ENCODE data around the gene ZKSCAN5.
"Not testable (repeated sequence)": the region's sequence is repeated elsewhere in the genome, so short reads cannot be mapped to it uniquely, and the experiment has no call there.

ZKSCAN5 gene

GRCh38 chr7:99498546-99498944, 5.9 kb upstream of the ZKSCAN5 start:
- DNase-seq: no peak

- no peak for DNase-seq
Observed at GRCh38 chr7:99499371-99499720, 5.1 kb upstream of the ZKSCAN5 start.

DNA sequence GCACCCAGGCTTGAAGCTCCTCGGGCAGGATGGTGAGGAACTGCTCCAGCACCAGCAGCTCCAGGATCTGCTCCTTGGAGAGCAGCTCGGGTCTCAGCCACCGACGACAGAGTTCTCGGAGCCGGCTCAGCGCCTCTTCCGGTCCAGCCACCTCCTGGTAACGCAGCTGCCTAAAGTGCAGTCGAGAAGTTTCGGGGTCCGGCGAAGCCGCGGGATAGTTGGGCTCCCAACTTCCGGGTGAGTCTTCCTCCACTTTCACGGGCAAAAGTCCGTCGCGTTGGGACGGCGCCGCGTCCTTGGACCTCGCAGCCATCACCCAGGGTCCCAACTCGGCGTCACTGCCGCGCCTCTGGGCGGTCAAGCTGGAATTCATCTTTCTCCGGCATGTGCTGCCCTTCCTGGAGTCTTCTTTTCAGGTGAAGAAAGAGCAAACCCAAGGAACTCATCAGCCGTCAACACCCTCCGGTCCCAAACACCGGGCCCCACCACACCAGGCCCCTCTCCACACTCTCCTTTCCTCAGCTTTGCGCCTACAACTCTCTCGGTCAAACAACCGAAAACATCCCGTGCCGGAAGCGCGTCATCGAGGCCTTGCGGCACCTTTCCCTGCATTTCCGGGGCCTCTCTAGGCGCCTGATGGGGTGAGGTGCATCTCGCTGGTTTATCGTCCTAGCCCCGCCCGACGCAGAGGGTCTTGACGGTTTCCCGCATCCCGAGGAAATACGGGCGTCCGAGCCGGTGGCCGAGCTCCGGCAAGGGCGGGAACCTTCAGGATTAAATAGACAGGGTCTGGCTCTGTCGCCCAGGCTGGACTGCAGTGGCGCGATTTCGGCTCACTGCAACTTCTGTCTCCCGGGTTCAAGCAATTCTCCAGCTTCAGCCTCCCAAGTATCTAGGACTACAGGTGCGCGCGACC, 4.5 kb upstream of the ZKSCAN5 start, which contains the start of gene ZNF394:
ZNF394 (minus strand) TSS at position 561 of the 916 bp plus-strand sequence; CDS start at position 373, 188 bp downstream.
- DNase-seq: peak; percentile 90

- DNase-seq: no peak
Observed at GRCh38 chr7:99500637-99501009, 3.8 kb upstream of the ZKSCAN5 start.

DNA sequence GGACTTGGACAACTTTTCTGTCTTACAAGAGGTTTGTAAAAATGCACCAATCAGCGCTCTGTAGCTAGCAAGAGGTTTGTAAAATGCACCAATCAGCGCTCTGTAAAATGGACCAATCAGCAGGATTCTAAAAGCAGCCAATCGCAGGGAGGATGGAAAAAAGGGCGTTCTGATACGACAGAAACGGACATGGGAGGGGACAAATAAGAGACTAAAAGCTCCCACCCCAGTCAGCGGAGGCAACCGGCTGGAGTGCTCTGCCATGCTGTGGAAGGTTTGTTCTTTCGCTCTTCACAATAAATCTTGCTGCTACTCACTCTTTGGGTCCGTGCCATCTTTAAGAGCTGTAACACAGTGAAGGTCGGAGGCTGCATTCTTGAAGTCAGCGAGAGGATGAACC, 3.2 kb upstream of the ZKSCAN5 start:
- not testable (repeated sequence) for DNase-seq

DNA sequence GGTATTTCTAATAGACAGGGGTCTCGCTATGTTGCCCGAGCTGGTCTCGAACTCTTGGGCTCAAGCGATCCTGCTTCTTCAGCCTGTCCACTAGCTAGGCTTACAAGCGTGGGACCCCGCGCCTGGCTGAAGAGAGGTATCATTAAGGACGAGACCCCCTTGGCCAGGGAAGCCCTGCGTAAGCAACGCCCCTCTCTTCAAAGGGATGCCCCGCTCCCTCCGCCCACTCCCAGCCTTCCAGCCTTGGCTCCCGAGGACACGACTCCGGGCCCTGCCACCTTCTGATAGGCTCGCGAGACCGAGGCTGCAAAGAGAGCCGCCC, 220 bp upstream of the ZKSCAN5 start:
- no peak for DNase-seq

DNA sequence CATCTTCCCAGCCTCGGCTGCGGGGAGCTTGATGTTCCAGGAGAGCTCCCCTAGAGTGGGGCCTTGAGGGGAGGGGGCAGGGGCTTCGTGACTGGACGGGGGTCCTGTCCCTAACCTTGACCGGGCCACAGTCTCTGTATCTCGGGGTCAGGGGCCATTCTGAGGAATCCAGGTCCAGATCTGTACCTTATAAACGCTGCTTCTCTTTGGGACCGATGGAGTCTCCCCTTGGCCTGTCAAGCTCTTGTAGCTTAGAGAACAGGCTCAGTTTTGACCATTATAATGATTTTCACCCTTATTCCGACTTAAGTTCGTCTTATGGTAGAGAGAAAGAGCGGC, 831 bp downstream of the ZKSCAN5 start:
- no peak for DNase-seq

GRCh38 chr7:99514050-99514449, 9.6 kb downstream of the ZKSCAN5 start:
- no peak for DNase-seq

DNA sequence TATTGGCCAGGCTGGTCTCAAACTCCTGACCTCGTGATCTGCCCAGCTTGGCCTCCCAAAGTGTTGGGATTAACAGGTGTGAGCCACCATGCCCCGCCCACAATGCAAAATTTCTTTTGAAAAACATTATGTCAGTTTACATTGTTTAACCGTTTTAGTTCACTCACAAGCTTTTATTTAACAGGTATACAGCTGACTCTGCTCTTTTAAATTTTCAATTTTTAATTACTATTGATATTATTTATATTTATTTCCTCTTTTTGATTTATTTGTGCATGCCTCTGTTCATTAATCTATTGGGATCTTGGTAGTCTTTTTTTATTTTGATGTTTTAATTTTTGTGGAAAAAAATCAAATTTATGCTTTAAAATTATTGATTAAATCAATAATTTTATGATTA, 16.9 kb downstream of the ZKSCAN5 start:
- DNase-seq: no peak

- DNase-seq: no peak
Observed at GRCh38 chr7:99525713-99526440, 21.4 kb downstream of the ZKSCAN5 start.

- DNase-seq: no peak
Observed at GRCh38 chr7:99531354-99531765, 26.9 kb downstream of the ZKSCAN5 start.

DNA sequence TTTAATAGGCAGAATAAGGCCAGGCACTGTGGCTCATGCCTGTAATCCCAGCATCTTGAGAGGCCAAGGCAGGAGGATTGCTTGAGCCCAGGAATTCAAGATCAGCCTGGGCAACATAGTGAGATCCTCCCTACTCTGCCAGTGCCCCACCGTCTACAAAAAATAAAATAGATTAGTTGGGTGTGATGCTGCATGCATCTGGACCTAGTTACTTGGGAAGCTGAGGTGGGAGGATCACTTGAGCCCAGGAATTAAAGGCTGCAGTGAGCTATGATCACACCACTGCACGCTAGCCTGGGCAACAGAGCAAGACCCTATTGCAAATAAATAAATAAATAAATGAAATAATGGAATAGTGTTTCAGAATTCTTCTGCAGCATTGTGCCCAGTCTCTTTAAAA, 31.2 kb downstream of the ZKSCAN5 start:
- DNase-seq: no peak

DNA sequence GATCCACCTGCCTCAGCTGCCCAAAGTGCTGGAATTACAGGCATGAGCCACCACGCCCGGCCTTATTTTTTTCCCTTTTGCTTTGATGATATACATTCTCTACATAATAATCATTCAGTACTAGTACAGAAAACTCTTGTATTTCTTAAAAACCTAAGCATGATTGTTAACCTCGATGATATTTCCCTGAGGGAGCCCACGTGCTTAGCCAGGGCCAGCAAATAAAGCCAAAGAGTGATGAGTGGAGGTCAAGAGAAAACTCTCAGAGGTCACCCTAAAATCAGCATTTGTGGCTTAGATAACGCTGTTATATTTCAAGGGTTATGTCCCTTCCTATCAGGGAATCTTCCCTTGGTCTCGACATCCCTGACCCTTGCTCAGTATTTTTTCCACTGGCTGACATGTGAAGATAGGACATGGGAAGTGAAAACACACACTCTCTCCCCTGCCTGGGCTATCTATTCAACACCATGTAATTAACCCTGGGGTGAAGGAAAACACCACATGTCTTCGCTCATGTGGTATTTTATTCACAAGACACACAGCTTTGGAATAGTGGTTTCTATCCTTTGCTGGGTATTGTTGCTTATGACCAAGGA, 34.9 kb downstream of the ZKSCAN5 start:
- DNase-seq: no peak

GRCh38 chr7:99540542-99540941, 36.1 kb downstream of the ZKSCAN5 start:
- DNase-seq: no peak

DNA sequence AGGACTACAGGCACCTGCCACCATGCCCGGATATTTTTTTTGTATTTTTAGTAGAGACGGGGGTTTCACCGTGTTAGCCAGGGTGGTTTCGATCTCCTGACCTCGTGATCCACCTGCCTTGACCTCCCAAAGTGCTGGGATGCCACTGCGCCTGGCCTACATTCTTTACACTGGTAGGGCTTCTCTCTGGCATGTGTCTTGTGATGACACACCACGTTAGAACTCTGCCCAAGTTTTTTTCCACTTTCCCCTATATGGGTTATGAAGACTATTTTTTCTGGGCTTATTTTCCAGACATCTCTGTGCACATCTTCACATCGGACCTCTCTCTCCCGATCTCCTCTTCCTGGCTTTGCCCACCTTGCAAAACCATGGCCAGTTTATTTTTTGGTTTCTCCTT, 36.8 kb downstream of the ZKSCAN5 start:
- DNase-seq: no peak

- DNase-seq: no peak
Observed at GRCh38 chr7:99543081-99543671, 38.7 kb downstream of the ZKSCAN5 start.

- no peak for DNase-seq
Observed at GRCh38 chr7:99543916-99544315, 39.5 kb downstream of the ZKSCAN5 start.

DNA sequence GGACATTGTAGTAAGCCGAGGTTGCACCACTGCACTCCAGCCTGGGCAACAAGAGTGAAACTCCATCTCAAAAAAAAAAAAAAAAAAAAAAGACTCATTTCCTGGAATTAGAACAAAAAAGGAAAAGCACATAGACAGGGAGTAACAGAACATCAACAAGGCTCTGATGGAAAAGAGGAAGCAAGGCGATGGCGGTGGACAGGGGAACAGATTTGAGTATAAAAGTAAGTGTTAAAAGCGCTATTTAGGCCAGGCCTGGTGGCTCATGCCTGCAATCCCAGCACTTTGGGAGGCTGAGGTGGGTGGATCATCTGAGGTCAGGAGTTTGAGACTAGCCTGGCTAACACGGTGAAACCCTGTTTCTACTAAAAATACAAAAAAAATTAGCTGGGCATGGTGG, 40.8 kb downstream of the ZKSCAN5 start:
- not testable (repeated sequence) for DNase-seq

DNA sequence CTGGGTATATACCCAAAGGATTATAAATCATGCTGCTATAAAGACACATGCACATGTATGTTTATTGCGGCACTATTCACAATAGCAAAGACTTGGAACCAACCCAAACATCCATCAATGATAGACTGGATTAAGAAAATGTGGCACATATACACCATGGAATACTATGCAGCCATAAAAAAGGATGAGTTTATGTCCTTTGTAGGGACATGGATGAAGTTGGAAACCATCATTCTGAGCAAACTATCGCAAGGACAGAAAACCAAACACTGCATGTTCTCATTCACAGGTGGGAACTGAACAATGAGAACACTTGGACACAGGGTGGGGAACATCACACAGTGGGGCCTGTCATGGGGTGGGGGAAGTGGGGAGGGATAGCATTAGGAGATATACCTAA, 45.1 kb downstream of the ZKSCAN5 start:
- DNase-seq: not testable (repeated sequence)

GRCh38 chr7:99551334-99551733, 46.9 kb downstream of the ZKSCAN5 start:
- no peak for DNase-seq

DNA sequence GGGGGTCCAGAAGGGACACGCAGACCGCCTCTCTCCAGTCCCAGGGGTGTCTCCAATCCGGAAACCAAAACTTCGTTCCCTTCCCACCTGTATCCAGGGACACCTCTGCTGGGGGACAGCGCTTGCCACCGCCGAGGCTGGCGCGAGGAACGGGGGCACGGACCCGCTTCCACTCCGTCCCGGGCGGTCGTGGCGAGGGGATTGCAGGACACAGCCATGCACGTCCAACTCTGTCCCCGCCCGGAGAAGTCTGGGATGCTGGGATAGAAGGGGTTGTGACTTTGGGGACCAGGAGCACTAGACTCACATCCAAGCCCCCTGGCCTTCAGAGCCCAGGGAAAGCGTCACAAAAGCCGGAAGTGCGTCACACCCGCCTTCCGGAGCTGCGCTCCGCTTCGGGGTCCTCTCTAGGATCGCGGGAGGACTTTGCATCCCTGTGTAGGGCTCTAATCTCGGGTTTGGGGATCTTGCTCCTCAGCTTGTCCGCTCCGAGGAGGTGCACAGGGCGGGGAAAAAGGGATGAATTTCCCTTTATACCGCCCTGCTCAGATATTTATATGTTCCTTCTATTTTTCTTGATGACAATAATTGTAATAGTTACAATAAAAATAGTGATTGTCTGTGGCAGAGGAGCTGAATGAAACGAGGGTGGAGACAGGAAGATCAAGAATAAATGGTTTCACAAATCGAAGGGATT, 47.5 kb downstream of the ZKSCAN5 start, which contains the start of gene FAM200A:
FAM200A (minus strand) TSS at position 348 of the 697 bp plus-strand sequence. CDS start 3,707 bp downstream, outside the sequence.
- DNase-seq: peak; percentile 91

DNA sequence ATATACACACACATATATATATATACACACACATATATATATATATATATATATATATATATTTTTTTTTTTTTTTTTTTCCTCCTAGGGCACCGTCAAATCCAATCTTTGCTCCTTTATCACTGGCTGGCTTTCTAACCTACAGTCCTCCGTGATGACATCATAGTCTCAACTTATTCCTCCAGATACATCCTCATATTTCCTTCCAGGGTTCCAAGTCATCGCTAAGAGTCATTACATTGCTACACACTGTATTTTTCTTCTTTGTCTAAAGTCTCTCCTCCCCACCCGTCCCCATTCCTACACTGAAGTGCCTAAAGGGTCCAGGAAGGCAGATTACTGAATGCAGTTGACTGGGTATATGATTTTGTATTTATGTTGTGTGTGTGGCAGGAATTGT, 48.6 kb downstream of the ZKSCAN5 start:
- DNase-seq: no peak

GRCh38 chr7:99554939-99555338, 50.5 kb downstream of the ZKSCAN5 start:
- DNase-seq: no peak

All from COR-L47 (cell line).